ENCODE measurements around the gene CDH22.

The CDH22 gene

DNA sequence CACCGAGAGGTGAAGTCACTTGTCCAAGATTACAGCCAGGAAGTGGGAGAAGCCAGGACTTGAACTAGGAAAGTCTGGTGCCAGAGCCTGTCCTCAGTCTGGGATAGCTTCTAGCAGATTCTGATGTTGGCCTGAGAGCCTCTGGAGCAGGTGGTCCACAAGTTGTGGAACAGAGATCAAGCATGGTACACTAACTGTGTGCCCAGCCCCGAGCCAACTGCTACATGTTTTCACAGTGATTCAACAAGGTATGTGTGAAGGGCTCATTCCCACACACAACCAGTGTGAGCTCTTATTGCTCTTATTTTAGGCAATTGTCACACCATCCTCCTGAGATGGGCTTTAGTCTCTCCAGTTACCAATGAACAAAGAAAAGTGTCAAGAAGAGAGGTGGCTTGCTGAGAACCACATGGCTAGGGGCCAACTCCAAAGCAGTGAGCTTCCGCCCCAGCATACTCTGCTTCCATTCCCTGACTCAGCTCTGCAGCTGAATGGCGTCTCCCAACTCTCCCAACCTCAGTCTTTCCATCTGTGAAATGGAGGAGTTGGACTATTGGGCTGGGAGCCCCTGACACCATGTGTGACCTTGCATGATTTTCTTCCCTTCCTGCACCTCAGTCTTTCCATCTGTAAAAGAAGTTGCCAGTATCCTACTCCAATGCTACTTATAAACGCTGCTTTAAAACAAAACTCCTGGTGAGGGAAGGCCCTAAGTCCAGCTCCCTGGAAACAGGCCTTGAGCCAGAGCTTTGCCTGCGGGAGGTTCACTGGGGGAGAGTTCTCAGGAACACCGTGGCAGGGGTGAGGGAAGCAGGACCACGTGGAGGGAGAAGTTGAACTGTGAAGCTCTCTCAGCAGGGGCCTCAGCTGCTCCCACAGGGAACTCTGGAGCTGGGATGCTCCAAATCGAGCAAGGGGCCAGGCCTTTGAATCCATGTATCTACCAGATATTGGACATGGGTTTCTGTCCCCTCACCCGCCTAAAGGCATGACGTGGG lies 40.9 kb downstream of the CDH22 start:
- no peak overlapping the region for H3K4me2 ChIP-seq
- no peaks in the 10 kb centered on the region for H3K36me3 ChIP-seq
- no peak overlapping the region for H3K4me3 ChIP-seq
- no peak overlapping the region for H3K27ac ChIP-seq
- no peak for TF ChIP-seq Cebpa-rat (IDR thresholded peaks at IDR 0.05)
- H3K9me3 ChIP-seq (replicated peaks in 1 of 11) = peaks cover 3 to 7% (median 3%) of the 10 kb centered on the region in 11 experiments; a peak in 21 of 22 replicates
- peaks cover 0 to 12% (median 0%) of the 10 kb centered on the region in 11 experiments; a peak in 3 of 22 replicates for H4K20me1 ChIP-seq
- H3K9ac ChIP-seq = no peak overlapping the region
- no peaks in the 10 kb centered on the region for H3K4me1 ChIP-seq
- H3K27me3 ChIP-seq = no peaks in the 10 kb centered on the region

DNA sequence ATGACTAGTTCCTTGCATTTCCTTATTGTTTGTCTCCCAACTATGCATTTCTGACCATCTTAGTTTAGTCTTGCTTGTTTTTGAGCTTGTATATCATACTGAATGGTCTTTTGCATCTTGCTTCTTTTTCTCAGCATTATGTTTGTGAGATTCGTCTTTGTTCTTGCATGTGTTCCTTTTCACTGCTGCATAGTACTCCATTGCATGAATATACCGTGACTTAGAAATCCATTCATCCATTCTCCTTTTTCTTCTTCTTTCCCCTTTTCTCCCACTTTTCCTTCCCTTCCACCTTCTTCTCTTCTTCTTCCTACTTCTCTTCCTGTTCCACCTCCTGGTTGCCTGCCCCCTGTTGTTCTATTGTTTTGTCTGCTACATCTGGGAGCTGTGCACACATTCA lies 42.8 kb downstream of the CDH22 start:
- H3K4me2 ChIP-seq = no peak overlapping the region

GRCh38 chr20:46264391-46265266 lies 43.7 kb downstream of the CDH22 start:
- Histone ChIP-seq H3K4me2 (no peak overlapping the region), H3K27ac (no peak overlapping the region), H3K4me3 (no peak overlapping the region), H3K9ac (no peak overlapping the region), H3K9me3 (replicated peaks in 1 of 11) (no peaks in the 10 kb centered on the region), H3K36me3 (no peaks in the 10 kb centered on the region), H4K20me1 (peaks cover 0 to 18% (median 0%) of the 10 kb centered on the region in 11 experiments; a peak in 5 of 22 replicates), H3K27me3 (no peaks in the 10 kb centered on the region), H3K4me1 (no peaks in the 10 kb centered on the region)
- TF ChIP-seq Cebpa-rat (IDR thresholded peaks at IDR 0.05) = no peak

More for the DNA sequence above, 42.8 kb downstream of the CDH22 start:
- no peak for TF ChIP-seq Cebpa-rat (IDR thresholded peaks at IDR 0.05)
- Histone ChIP-seq H3K4me1 (no peaks in the 10 kb centered on the region), H3K36me3 (no peaks in the 10 kb centered on the region), H3K27ac (no peak overlapping the region), H3K27me3 (no peaks in the 10 kb centered on the region), H3K9ac (no peak overlapping the region), H4K20me1 (peaks cover 0 to 18% (median 0%) of the 10 kb centered on the region in 11 experiments; a peak in 5 of 22 replicates), H3K4me3 (no peak overlapping the region), H3K9me3 (replicated peaks in 1 of 11) (no peaks in the 10 kb centered on the region)

DNA sequence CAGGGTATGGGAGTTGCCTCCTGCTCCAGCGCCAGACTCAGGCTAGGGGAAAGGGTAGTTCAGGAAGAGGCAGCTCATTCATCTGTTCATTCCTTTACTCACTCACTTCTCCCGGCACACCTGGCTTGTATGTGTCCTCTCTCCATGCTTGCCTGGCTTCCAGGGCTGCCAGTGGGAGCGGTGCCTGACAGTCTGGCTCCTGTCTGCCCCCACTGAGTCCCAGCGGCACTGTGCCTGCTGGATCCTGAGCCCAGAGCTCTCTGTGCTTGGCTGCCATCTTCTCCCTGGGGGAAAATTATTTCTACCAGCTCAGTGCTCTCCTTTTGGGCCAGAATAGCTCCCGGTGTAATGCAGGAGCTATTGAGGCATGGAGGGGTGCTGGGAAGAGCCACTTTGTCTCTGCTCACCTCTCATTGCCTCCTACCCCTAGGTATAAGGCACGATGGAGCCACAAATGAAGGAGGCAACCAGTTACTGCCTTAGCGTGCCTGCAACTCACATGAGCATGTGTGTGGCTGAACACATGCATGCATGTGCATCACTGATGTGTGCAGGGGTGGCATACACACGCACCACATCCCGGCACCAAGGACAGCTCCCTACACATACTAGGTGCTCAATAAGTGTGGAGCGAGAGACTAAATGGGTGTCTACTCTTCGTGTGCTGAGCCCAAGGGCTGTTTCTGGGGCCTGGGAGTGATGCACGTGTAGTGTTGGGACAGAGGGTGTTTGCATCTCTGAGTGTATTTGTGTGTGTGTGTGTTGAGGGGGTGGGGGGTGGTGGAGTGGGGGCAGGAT lies 46.6 kb downstream of the CDH22 start:
- Histone ChIP-seq H3K4me3 (no peak overlapping the region), H4K20me1 (peaks cover 0 to 18% (median 0%) of the 10 kb centered on the region in 11 experiments; a peak in 4 of 22 replicates), H3K9ac (no peak overlapping the region), H3K27ac (no peak overlapping the region), H3K36me3 (no peaks in the 10 kb centered on the region), H3K4me2 (no peak overlapping the region), H3K4me1 (peaks cover 0 to 5% (median 0%) of the 10 kb centered on the region in 10 experiments; a peak in 7 of 20 replicates), H3K9me3 (replicated peaks in 1 of 11) (no peaks in the 10 kb centered on the region), H3K27me3 (no peaks in the 10 kb centered on the region)
- no peak for TF ChIP-seq Cebpa-rat (IDR thresholded peaks at IDR 0.05)

DNA sequence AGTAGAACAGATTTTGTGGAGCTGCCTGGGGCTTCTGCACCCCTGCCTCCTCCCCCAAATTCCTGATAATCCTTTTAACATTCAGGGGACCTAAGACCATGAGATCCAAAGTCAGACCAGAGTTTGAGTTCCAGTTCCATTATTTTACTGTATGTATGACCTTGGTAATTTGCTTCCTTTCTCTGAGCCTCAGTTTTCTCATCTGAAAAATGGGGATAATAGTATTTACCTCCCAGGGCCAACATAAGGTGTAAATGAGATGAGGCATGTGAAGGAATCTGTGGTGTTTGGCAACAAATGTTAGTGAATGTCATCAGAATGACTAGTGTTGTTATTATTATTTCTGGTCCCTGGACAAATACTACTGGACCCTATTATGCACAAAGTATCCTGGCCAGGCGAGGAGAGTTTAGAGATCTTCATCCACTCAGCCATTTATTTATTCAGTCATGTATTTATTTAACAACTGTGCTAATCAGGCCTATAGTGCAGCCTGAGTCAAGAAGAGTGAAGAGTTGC lies 47.3 kb downstream of the CDH22 start:
- Histone ChIP-seq H4K20me1 (peaks cover 0 to 14% (median 0%) of the 10 kb centered on the region in 11 experiments; a peak in 5 of 22 replicates), H3K27ac (no peak overlapping the region), H3K36me3 (no peaks in the 10 kb centered on the region), H3K9ac (no peak overlapping the region), H3K9me3 (replicated peaks in 1 of 11) (no peaks in the 10 kb centered on the region), H3K4me2 (no peak overlapping the region), H3K27me3 (no peaks in the 10 kb centered on the region), H3K4me1 (peaks cover 0 to 12% (median 5%) of the 10 kb centered on the region in 10 experiments; a peak in 12 of 20 replicates), H3K4me3 (no peak overlapping the region)
- no peak for TF ChIP-seq Cebpa-rat (IDR thresholded peaks at IDR 0.05)

DNA sequence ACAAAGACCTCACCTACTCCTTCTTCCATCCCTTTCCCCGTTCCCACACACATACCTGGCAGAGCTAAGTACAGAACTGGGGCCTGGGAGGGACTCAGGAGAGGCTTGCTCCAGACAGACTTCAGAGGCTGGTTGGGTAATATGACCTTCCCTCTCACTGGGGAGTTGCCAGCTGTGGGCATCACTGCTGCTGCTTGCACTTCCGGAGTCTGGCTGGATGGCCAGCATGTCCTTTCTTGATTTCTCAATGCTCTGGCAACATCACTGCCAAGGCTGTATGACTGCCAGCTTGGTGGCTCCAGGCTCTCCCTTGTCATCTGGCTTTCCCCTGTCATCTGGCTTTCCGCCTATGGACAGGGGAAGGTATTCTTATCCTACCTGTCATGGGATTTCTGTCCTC lies 47.8 kb downstream of the CDH22 start:
- no peaks in the 10 kb centered on the region for H3K36me3 ChIP-seq
- TF ChIP-seq Cebpa-rat (IDR thresholded peaks at IDR 0.05) = no peak
- H3K4me1 ChIP-seq = peaks cover 0 to 17% (median 10%) of the 10 kb centered on the region in 10 experiments; a peak in 15 of 20 replicates
- H3K27ac ChIP-seq = no peak overlapping the region
- peaks cover 0 to 16% (median 0%) of the 10 kb centered on the region in 11 experiments; a peak in 5 of 22 replicates for H4K20me1 ChIP-seq
- no peaks in the 10 kb centered on the region for H3K9me3 ChIP-seq (replicated peaks in 1 of 11)
- no peaks in the 10 kb centered on the region for H3K27me3 ChIP-seq
- H3K4me3 ChIP-seq = no peak overlapping the region
- no peak overlapping the region for H3K9ac ChIP-seq
- no peak overlapping the region for H3K4me2 ChIP-seq

- no peak overlapping the region for H3K9ac ChIP-seq
- H3K4me1 ChIP-seq = peaks cover 0 to 27% (median 16%) of the 10 kb centered on the region in 10 experiments; a peak in 15 of 20 replicates
- no peak overlapping the region for H3K4me3 ChIP-seq
- no peaks in the 10 kb centered on the region for H3K36me3 ChIP-seq
- no peak overlapping the region for H3K4me2 ChIP-seq
- H3K27me3 ChIP-seq = no peaks in the 10 kb centered on the region
- H3K9me3 ChIP-seq (replicated peaks in 1 of 11) = no peaks in the 10 kb centered on the region
- no peak for TF ChIP-seq Cebpa-rat (IDR thresholded peaks at IDR 0.05)
- H4K20me1 ChIP-seq = peaks cover 0 to 11% (median 0%) of the 10 kb centered on the region in 11 experiments; a peak in 4 of 22 replicates
- no peak overlapping the region for H3K27ac ChIP-seq
These were observed 48.9 kb downstream of the CDH22 start for GRCh38 chr20:46259260-46259859.

- Histone ChIP-seq H3K27me3 (no peaks in the 10 kb centered on the region; a peak in 1 of 22 replicates), H3K4me2 (no peak overlapping the region), H3K9ac (no peak overlapping the region), H3K4me3 (no peak overlapping the region), H4K20me1 (peaks cover 0 to 18% (median 0%) of the 10 kb centered on the region in 11 experiments; a peak in 5 of 22 replicates), H3K36me3 (no peaks in the 10 kb centered on the region), H3K4me1 (peaks cover 0 to 27% (median 16%) of the 10 kb centered on the region in 10 experiments; a peak in 15 of 20 replicates), H3K27ac (no peak overlapping the region), H3K9me3 (replicated peaks in 1 of 11) (no peaks in the 10 kb centered on the region)
- no peak for TF ChIP-seq Cebpa-rat (IDR thresholded peaks at IDR 0.05)
These were observed 50.4 kb downstream of the CDH22 start for GRCh38 chr20:46257887-46258286.

Data from BLaER1 treated with 17β-estradiol and CSF1 and Interleukin-3, amounts not matched to agents 10 nM and 100 nM (cell line).